HepG2 (cell line): ENCODE data around the gene LITAF. TPM values are rescaled to one million over a fixed set of nuclear protein-coding genes. Genes with fewer than 3 reads are reported as not detected.

Experiments
- GATAD2A ChIP-seq: IDR thresholded peaks from 2 replicates; pipeline ENCODE4 v1.6.1; 2016
- HNF1A ChIP-seq, 2 experiments: sonication (generic) in 1 of 2; formaldehyde crosslinking in 1 of 2; IDR thresholded peaks; 2 replicates each; pipeline versions ENCODE4 v1.4.0 to v1.6.1; 2016 to 2020; ENCODE audit warnings: borderline replicate concordance in 1 of 2, low read depth in 1 of 2, mild to moderate bottlenecking in 1 of 2, missing genetic modification reagents in 1 of 2
- MBD4 ChIP-seq: IDR thresholded peaks from 2 replicates; pipeline ENCODE4 v1.6.1; 2012; ENCODE audit warnings: low read length, inconsistent platforms, borderline replicate concordance
- NCOA2 ChIP-seq: sonication (generic); formaldehyde crosslinking; IDR thresholded peaks from 2 replicates; pipeline ENCODE4 v1.8.0; 2022; ENCODE audit warnings: inconsistent platforms
- NONO ChIP-seq, 2 experiments: fragments of 450-650 bp in 1 of 2; sonication (generic) in 1 of 2; formaldehyde crosslinking in 1 of 2; IDR thresholded peaks in 1 of 2; conservative IDR thresholded peaks in 1 of 2; 2 replicates each; pipeline versions ENCODE4 v1.6.1 to v1.8.0; 2017 to 2022; ENCODE audit warnings: mild to moderate bottlenecking in 1 of 2, missing genetic modification reagents in 1 of 2, moderate library complexity in 1 of 2
- NR3C1 ChIP-seq: sonication (generic); formaldehyde crosslinking; IDR thresholded peaks from 2 replicates; pipeline ENCODE4 v1.4.0; 2020; ENCODE audit warnings: missing genetic modification reagents
- RORA ChIP-seq: sonication (generic); formaldehyde crosslinking; IDR thresholded peaks from 2 replicates; pipeline ENCODE4 v1.5.0; 2020; ENCODE audit warnings: mild to moderate bottlenecking, missing genetic modification reagents, moderate library complexity
- ZBTB8A ChIP-seq: sonication (generic); formaldehyde crosslinking; IDR thresholded peaks from 2 replicates; pipeline ENCODE4 v1.4.0; 2020; ENCODE audit warnings: mild to moderate bottlenecking, low read depth, missing genetic modification reagents, borderline replicate concordance
- ZNF772 ChIP-seq: sonication (generic); formaldehyde crosslinking; IDR thresholded peaks from 2 replicates; pipeline ENCODE4 v1.5.0; 2020; ENCODE audit warnings: mild to moderate bottlenecking, missing genetic modification reagents
- polyA plus RNA-seq, 8 experiments: library from polyadenylated mRNA; depleted of rRNA in 3 of 8; stranded (reverse) in 7 of 8; unstranded in 1 of 8; fragments of >200 nt; fragmentation: Illumina TruSeq in 4 of 8; extraction: Trizol in 4 of 8; gene quantifications; 2 replicates each; pipeline versions ENCODE4 v1.2.1 to v1.2.3, GENCODE V29; 2011 to 2016; ENCODE audit warnings: low read depth in 4 of 8, missing spikeins in 1 of 8, mixed read lengths in 1 of 8; ENCODE audit not compliant: insufficient read depth in 1 of 8
- total RNA-seq, 5 experiments: library from RNA; depleted of rRNA; stranded (reverse); fragments of >200 nt; fragmentation: Illumina TruSeq; extraction: Trizol; gene quantifications; 2 replicates each; pipeline ENCODE4 v1.2.3, GENCODE V29; 2016; ENCODE audit warnings: low read depth in 1 of 5

Gene LITAF
- total and polyA plus RNA-seq, 2 of the 13 experiments (the other 11 are each of a cell fraction or from before 2014, with no cell fraction given), result 80.1 to 141 TPM

DNA sequence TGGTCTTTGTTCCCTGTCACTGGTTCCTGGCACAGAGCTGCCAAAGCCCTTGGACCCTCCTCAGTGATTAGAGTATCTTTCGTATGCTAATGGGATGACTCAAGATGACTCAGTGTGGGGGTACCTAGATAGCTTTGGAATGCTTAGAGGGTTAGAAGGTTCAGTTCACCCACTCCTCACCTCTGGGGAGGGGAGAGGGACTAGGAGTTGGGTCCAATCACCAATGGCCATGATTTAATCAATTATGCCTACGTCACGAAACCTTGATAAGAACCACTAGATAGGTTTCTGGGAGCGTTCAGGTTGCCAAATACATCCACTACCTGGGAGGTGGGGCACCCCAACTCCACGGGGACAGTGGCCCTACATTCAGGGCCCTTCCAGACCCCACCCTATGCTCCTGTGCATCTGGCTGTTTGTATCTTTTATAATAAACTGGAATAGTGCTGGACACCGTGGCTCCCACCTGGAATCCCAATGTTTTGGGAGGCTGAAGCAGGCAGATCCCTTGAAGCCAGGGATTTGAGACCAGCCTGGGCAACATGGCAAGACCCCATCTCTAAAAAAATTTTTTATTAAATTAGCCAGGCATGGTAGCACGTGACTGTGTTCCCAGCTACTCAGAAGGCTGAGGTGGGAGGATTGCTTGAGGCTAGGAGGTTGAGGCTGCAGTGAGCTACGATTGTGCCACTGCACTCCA is 29.2 kb upstream of the LITAF start (continued):
- TF ChIP-seq NCOA2 (no peak), ZBTB8A (CRISPR knock-in tag) (no peak), RORA (no peak), NONO (IDR thresholded peaks at IDR 0.05) (no peak), NONO (CRISPR knock-in tag; conservative IDR thresholded peaks at IDR 0.05) (no peak), NR3C1 (CRISPR knock-in tag) (no peak), HNF1A (IDR thresholded peaks at IDR 0.05; ENCODE audit: low read depth) (no peak), HNF1A (CRISPR knock-in tag; IDR thresholded peaks at IDR 0.05; ENCODE audit: borderline replicate concordance) (no peak), MBD4 (no peak), ZNF772 (CRISPR knock-in tag) (no peak), GATAD2A (CRISPR knock-in tag) (0 out of 2 replicates have a peak, but pooled peaks have one; percentile 10)
